NB4 (cell line): ENCODE results near the gene ATXN2L.
"Not testable (repeated sequence)": the region's sequence is repeated elsewhere in the genome, so short reads cannot be mapped to it uniquely, and the experiment has no call there.

ENCODE experiments used
- DNase-seq: peaks from one replicate; pipeline ENCODE4 v3.0.0; 2010; ENCODE audit warnings: low read depth
- H3K4me3 ChIP-seq: one replicate; pipeline ENCODE4 v1.5.1; 2011; ENCODE audit warnings: mild to moderate bottlenecking, low read depth, low read length, moderate library complexity
- MAX ChIP-seq: IDR thresholded peaks from 2 replicates; pipeline ENCODE4 v1.6.1; 2011; ENCODE audit warnings: low read depth, low read length
- MYC ChIP-seq: IDR thresholded peaks from 2 replicates; pipeline ENCODE4 v1.6.1; 2011; ENCODE audit warnings: low read depth, low read length
- POLR2A ChIP-seq: IDR thresholded peaks from 2 replicates; pipeline ENCODE4 v1.6.1; 2011; ENCODE audit warnings: mild to moderate bottlenecking; ENCODE audit not compliant: insufficient read length; ENCODE audit errors: extremely low read depth
- TF ChIP-seq, protein P1 (sequence below): IDR thresholded peaks from one replicate; pipeline ENCODE4 v1.5.1; 2012; ENCODE audit warnings: low read depth, low read length

Gene ATXN2L

DNA sequence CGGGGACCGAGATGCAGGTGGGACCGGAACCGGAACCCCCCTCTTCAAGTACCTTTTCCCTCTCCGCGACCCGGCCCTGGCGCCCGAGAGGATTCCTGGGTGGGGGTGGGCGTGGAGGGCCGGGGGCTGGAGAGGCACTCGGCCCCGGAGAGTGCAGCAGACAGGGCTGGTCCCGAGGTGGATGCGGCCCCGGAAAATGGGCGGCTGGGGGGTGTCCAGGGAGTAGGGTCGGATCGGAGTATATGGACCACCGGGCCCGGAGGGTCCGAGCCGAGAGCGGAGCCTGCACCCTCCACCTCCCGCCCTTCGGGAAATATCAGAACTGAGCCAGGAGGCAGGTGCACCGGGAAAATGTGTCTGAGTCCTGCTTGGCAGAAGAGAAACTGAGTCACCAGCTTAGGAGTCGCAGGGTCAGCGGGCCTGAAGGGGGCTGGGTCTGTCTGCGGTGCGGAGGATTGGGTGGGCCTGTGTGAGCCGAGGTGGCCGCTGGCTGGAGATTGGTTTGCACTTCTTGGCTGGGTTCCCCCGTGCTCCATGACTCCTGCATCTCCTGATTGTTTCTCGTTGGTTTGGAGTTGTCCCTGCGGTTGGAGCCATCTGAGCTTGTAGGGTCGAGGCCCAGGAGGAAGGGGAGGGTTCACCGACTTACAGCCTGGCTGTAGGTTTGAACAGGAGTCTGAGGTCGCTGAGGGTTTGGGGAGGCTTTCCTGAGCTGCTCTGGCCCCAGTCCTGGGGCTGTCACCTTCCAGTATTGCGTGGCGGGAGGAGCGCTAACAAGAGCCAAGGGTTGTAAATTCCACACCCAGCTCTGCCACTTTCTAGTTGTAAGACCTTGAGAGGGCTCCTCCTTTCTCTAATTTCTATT lies 41.4 kb downstream of the ATXN2L start:
- TF ChIP-seq, protein P1, sequence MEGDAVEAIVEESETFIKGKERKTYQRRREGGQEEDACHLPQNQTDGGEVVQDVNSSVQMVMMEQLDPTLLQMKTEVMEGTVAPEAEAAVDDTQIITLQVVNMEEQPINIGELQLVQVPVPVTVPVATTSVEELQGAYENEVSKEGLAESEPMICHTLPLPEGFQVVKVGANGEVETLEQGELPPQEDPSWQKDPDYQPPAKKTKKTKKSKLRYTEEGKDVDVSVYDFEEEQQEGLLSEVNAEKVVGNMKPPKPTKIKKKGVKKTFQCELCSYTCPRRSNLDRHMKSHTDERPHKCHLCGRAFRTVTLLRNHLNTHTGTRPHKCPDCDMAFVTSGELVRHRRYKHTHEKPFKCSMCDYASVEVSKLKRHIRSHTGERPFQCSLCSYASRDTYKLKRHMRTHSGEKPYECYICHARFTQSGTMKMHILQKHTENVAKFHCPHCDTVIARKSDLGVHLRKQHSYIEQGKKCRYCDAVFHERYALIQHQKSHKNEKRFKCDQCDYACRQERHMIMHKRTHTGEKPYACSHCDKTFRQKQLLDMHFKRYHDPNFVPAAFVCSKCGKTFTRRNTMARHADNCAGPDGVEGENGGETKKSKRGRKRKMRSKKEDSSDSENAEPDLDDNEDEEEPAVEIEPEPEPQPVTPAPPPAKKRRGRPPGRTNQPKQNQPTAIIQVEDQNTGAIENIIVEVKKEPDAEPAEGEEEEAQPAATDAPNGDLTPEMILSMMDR, result no peak
- TF ChIP-seq POLR2A (no peak), MYC (no peak), MAX (no peak)
- DNase-seq, result peak; percentile 35
- peak overlapping the region; percentile 93 for H3K4me3 ChIP-seq

DNA sequence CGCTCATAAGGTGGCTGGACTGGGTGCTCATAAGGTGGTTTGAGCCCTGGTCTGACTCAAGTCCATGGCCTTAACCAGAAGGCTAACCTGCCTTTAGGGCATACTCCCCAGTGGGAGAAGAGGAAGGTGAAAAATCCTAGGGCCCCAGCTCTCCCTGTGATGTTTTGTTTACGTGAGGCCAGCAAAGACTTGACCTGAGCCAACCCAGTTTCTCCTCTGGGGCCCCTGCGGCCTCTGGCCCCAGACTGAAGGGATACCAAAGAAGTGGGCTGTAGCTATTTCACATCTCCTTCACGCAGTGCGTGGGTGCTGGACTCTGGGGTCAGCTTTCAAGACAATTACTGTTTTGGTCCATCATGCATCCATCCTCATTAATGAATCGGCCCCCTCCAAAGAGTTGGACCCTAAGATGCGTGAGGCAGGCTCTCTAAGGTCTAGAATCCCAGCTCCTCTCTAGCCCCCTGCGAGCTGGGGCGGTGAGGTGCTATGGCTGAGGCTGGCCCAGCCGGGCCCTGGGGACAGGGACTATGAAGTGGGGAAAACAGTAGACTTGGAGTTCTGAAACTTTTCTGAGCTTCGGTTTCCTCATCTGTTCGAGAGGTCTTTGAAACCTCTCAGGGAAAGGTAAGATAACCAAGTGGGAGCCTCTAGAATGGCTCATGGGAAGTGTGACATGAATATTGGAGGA lies 42.3 kb downstream of the ATXN2L start:
- DNase-seq, result no peak
- peak overlapping the region; percentile 93 for H3K4me3 ChIP-seq
- TF ChIP-seq POLR2A, result no peak
- TF ChIP-seq MYC, result no peak
- TF ChIP-seq MAX, result no peak
- TF ChIP-seq, protein P1, result no peak

DNA sequence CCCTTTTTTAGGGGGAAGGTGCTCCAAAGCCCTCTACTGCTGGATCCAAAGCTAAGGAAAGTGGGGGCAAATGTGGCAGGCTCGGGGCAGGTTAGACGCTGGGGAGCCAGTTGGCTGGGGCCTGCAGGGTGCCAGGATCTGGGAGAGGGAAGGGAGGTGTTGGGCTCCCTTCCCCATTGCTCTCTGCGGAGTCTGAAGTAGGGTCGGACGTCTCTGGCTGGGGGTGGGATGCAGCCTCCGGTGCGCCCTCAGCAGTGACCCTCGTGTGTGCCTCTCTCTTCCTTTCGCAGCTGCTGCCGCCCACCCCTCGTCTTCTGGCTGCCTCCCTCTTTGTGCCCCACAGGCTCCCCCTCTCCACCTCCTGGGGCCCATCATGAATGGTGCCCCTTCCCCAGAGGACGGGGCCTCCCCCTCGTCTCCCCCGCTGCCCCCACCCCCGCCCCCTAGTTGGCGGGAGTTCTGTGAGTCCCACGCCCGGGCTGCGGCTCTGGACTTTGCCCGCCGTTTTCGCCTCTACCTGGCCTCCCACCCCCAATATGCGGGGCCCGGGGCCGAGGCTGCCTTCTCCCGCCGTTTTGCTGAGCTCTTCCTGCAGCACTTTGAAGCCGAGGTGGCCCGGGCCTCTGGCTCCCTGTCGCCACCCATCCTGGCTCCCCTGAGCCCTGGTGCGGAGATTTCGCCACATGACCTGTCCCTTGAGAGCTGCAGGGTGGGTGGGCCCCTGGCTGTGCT lies 43.1 kb downstream of the ATXN2L start:
- no peak for DNase-seq
- TF ChIP-seq MYC, result no peak
- no peak for TF ChIP-seq MAX
- TF ChIP-seq, protein P1, result no peak
- TF ChIP-seq POLR2A, result no peak
- no peak overlapping the region for H3K4me3 ChIP-seq

GRCh38 chr16:28866454-28866804 lies 43.6 kb downstream of the ATXN2L start:
- no peak overlapping the region for H3K4me3 ChIP-seq
- DNase-seq, result no peak
- TF ChIP-seq MAX (no peak), MYC (no peak), POLR2A (no peak)
- TF ChIP-seq, protein P1, result no peak

DNA sequence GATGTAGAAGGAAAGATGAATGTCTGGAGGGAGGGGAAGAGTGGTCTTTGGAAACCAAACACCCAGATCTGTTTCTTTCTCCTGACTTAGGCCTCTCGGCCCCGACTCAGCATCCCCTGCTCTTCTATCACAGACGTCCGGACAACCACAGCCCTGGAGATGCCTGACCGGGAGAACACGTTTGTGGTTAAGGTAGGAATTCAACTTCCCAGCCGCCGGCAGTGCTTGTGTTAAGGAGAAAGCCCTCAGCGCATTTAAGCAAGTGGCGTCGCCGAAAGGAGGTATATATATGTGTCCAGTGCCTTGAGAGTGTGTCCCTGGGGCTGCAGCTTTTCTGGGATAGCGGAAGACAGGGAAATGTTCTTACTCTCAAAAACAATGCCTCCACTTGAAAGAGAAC lies 44.4 kb downstream of the ATXN2L start:
- H3K4me3 ChIP-seq, result no peak overlapping the region
- DNase-seq, result no peak
- no peak for TF ChIP-seq MYC

- not testable (repeated sequence) for DNase-seq, H3K4me3 ChIP-seq
These were observed 44.8 kb downstream of the ATXN2L start for GRCh38 chr16:28867646-28868045.
